HCT116 (cell line): ENCODE results near the gene AIFM1. TPM values are rescaled to one million over a fixed set of nuclear protein-coding genes. Genes with fewer than 3 reads are reported as not detected.

Source experiments
- ATAC-seq: fragments of 200-7000 bp; cut with Tn5 transposase; 2 replicates; pipeline ENCODE4 v1.9.1; 2020; ENCODE audit warnings: mild to moderate bottlenecking, moderate library complexity
- BruUV-seq: library from RNA; stranded (reverse); fragments of 400-500 nt; replicated peaks from 2 replicates; lab custom pipeline; 2021; lab: Mats Ljungman, UMichigan
- CTCF ChIA-PET: fragments of 300-600 bp; sonication (Branson Sonifier 250); formaldehyde crosslinking; loops from one replicate; lab custom pipeline; 2021; ENCODE audit warnings: antibody characterized with exemption; lab: Charles Lee
- POLR2A ChIA-PET: fragments of 300-600, 350-600 bp; sonication (Branson Sonifier 250); formaldehyde crosslinking; loops from one replicate; lab custom pipeline; 2021; ENCODE audit warnings: antibody characterized with exemption; lab: Charles Lee
- RAD21 ChIA-PET, 2 experiments: fragments of 300-600 bp; sonication (Branson Sonifier 250); formaldehyde crosslinking; loops; one replicate each; lab custom pipeline; 2023; ENCODE audit warnings: low total read pairs in 2 of 2; ENCODE audit not compliant: uncharacterized antibody in 2 of 2, unreplicated experiment in 2 of 2, low non-redundant PET in 1 of 2; lab: Charles Lee
- DNase-seq: peaks from one replicate; pipeline ENCODE4 v3.0.0-alpha.2; 2010; ENCODE audit warnings: low read depth, low spot score
- H2AFZ ChIP-seq: fragments of 200-600 bp; shearing (Covaris generic), sonication (generic); 2 replicates; pipeline ENCODE4 v1.6.1; 2017; ENCODE audit warnings: low read depth, mixed run types, mixed read lengths, antibody characterized with exemption, low read length; ENCODE audit not compliant: poor library complexity, severe bottlenecking
- H3K27ac ChIP-seq: 2 replicates; pipeline ENCODE4 v1.5.1; 2012; ENCODE audit warnings: low read depth, low read length
- H3K27me3 ChIP-seq: fragments of 200-600 bp; sonication (generic); 2 replicates; pipeline ENCODE4 v1.6.1; 2016; ENCODE audit warnings: mixed run types, low read length, mixed read lengths; ENCODE audit not compliant: insufficient read depth
- H3K36me3 ChIP-seq, 2 experiments: fragments of 200-500 bp in 1 of 2; fragments of 200-600 bp in 1 of 2; sonication (Bioruptor generic) in 1 of 2; sonication (generic) in 1 of 2; 2 replicates each; pipeline versions ENCODE4 v1.5.1 to v1.6.1; 2014 to 2016; ENCODE audit warnings: low read length in 2 of 2, inconsistent platforms in 1 of 2, mixed read lengths in 1 of 2, mixed run types in 1 of 2; ENCODE audit not compliant: insufficient read depth in 2 of 2, control insufficient read depth in 1 of 2
- H3K4me1 ChIP-seq, 2 experiments: fragments of 200-600 bp in 1 of 2; sonication (generic) in 1 of 2; 2 replicates each; pipeline versions ENCODE4 v1.5.1 to v1.6.1; 2012 to 2017; ENCODE audit warnings: low read length in 2 of 2, inconsistent platforms in 1 of 2, mild to moderate bottlenecking in 1 of 2, mixed read lengths in 1 of 2, mixed run types in 1 of 2, moderate library complexity in 1 of 2; ENCODE audit not compliant: insufficient read depth in 2 of 2, control insufficient read depth in 1 of 2
- H3K4me2 ChIP-seq: fragments of 200-600 bp; sonication (generic); 2 replicates; pipeline ENCODE4 v1.6.1; 2017; ENCODE audit warnings: mixed run types, low read length, mixed read lengths
- H3K4me3 ChIP-seq, 2 experiments: fragments of 200-600 bp in 1 of 2; sonication (generic) in 1 of 2; replicated peaks in 1 of 2; 2 replicates each; pipeline ENCODE4 v1.5.1; 2011 to 2016; ENCODE audit warnings: low read length in 2 of 2, control low read depth in 1 of 2, low read depth in 1 of 2, mild to moderate bottlenecking in 1 of 2, mixed read lengths in 1 of 2, mixed run types in 1 of 2
- H3K79me2 ChIP-seq: fragments of 200-600 bp; sonication (generic); 2 replicates; pipeline ENCODE4 v1.6.1; 2017; ENCODE audit warnings: mild to moderate bottlenecking, mixed run types, low read length, moderate library complexity, mixed read lengths; ENCODE audit not compliant: insufficient read depth
- H3K9ac ChIP-seq: fragments of 200-600 bp; sonication (generic); 2 replicates; pipeline ENCODE4 v1.6.1; 2016; ENCODE audit warnings: low read length, mixed read lengths
- H3K9me2 ChIP-seq: fragments of 200-600 bp; sonication (generic), shearing (Covaris generic); 2 replicates; pipeline ENCODE4 v1.6.1; 2017; ENCODE audit warnings: mixed run types, mild to moderate bottlenecking, moderate library complexity; ENCODE audit not compliant: insufficient read depth
- H3K9me3 ChIP-seq, 2 experiments: fragments of 200-500 bp in 1 of 2; fragments of 200-600 bp in 1 of 2; sonication (Bioruptor generic) in 1 of 2; sonication (generic) in 1 of 2; 2 replicates each; pipeline ENCODE4 v1.6.1; 2014 to 2017; ENCODE audit warnings: low read length in 2 of 2, mixed read lengths in 2 of 2, inconsistent platforms in 1 of 2, low read depth in 1 of 2, mild to moderate bottlenecking in 1 of 2, mixed run types in 1 of 2, moderate library complexity in 1 of 2; ENCODE audit not compliant: control insufficient read depth in 1 of 2, insufficient read depth in 1 of 2
- H4K20me1 ChIP-seq: fragments of 200-600 bp; sonication (generic), shearing (Covaris generic); 2 replicates; pipeline ENCODE4 v1.6.1; 2017; ENCODE audit warnings: mixed run types, mild to moderate bottlenecking, moderate library complexity; ENCODE audit not compliant: insufficient read depth
- CEBPB ChIP-seq: IDR thresholded peaks from 2 replicates; pipeline ENCODE4 v1.6.1; 2012; ENCODE audit warnings: low read depth
- POLR2A ChIP-seq: IDR thresholded peaks from 2 replicates; pipeline ENCODE4 v1.7.0; 2011; ENCODE audit warnings: borderline replicate concordance; ENCODE audit not compliant: insufficient read depth, insufficient read length; ENCODE audit errors: extremely low read depth
- SIN3A ChIP-seq: IDR thresholded peaks from 2 replicates; pipeline ENCODE4 v1.6.1; 2012; ENCODE audit warnings: low read depth
- TCF7L2 ChIP-seq: IDR thresholded peaks from 2 replicates; pipeline ENCODE4 v1.7.0; 2011; ENCODE audit warnings: borderline replicate concordance, inconsistent platforms; ENCODE audit not compliant: insufficient read depth, insufficient read length; ENCODE audit errors: extremely low read depth
- intact Hi-C: fragments of 100-400 bp; cut with micrococcal nuclease; formaldehyde crosslinking; loops from 2 replicates; pipeline ENCODE4 v1.10.0; 2022
- total RNA-seq: library from RNA; stranded (reverse); gene quantifications from one replicate; pipeline ENCODE4 v1.2.1, GENCODE V29; 2021; ENCODE audit not compliant: unreplicated experiment
- TF ChIP-seq, protein P1 (sequence below): IDR thresholded peaks from 2 replicates; pipeline ENCODE4 v1.6.1; 2011; ENCODE audit warnings: mild to moderate bottlenecking, low read length, moderate library complexity; ENCODE audit not compliant: insufficient replicate concordance; ENCODE audit errors: extremely low read depth
- TF ChIP-seq, protein P2 (sequence below), 3 experiments: fragments of 200-600 bp in 1 of 3; sonication (generic) in 1 of 3; IDR thresholded peaks in 2 of 3; conservative IDR thresholded peaks in 1 of 3; 2 replicates each; pipeline ENCODE4 v1.5.1; 2012 to 2017; ENCODE audit warnings: low read depth in 2 of 3, low read length in 2 of 3, antibody characterized with exemption in 1 of 3, borderline replicate concordance in 1 of 3, control low read depth in 1 of 3, mild to moderate bottlenecking in 1 of 3, mixed read lengths in 1 of 3, mixed run types in 1 of 3, moderate library complexity in 1 of 3; ENCODE audit not compliant: insufficient read depth in 1 of 3

Gene AIFM1
- total RNA-seq, 1 experiment from 2014 or later, result 50.0 TPM

DNA sequence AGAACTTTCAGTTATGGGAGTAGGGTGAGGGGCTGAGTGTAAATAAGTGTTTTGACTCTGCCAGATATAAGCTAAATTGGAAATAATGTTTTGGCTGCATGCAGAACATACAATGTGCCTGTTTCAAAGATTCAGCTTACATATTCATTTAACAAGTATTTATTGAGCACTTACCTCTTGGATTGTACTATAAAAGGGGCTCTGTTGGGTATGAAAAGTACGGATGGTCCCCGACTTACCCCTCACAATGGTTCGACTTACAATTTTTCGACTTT lies 799 bp upstream of the AIFM1 start:
- Histone ChIP-seq H4K20me1 (no peaks in the 10 kb centered on the region), H3K9me3 (no peaks in the 10 kb centered on the region), H3K4me3 (peak overlapping the region; percentile 71 to 73)
- no peak for DNase-seq
- RAD21 ChIA-PET, result no interaction called here
- TF ChIP-seq, protein P1, sequence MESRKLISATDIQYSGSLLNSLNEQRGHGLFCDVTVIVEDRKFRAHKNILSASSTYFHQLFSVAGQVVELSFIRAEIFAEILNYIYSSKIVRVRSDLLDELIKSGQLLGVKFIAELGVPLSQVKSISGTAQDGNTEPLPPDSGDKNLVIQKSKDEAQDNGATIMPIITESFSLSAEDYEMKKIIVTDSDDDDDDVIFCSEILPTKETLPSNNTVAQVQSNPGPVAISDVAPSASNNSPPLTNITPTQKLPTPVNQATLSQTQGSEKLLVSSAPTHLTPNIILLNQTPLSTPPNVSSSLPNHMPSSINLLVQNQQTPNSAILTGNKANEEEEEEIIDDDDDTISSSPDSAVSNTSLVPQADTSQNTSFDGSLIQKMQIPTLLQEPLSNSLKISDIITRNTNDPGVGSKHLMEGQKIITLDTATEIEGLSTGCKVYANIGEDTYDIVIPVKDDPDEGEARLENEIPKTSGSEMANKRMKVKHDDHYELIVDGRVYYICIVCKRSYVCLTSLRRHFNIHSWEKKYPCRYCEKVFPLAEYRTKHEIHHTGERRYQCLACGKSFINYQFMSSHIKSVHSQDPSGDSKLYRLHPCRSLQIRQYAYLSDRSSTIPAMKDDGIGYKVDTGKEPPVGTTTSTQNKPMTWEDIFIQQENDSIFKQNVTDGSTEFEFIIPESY, result no peak
- TF ChIP-seq CEBPB, result no peak
- no peak for TF ChIP-seq SIN3A
- TF ChIP-seq POLR2A, result no peak
- TF ChIP-seq, protein P2, sequence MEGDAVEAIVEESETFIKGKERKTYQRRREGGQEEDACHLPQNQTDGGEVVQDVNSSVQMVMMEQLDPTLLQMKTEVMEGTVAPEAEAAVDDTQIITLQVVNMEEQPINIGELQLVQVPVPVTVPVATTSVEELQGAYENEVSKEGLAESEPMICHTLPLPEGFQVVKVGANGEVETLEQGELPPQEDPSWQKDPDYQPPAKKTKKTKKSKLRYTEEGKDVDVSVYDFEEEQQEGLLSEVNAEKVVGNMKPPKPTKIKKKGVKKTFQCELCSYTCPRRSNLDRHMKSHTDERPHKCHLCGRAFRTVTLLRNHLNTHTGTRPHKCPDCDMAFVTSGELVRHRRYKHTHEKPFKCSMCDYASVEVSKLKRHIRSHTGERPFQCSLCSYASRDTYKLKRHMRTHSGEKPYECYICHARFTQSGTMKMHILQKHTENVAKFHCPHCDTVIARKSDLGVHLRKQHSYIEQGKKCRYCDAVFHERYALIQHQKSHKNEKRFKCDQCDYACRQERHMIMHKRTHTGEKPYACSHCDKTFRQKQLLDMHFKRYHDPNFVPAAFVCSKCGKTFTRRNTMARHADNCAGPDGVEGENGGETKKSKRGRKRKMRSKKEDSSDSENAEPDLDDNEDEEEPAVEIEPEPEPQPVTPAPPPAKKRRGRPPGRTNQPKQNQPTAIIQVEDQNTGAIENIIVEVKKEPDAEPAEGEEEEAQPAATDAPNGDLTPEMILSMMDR (IDR thresholded peaks at IDR 0.05 in 2 of 3, conservative IDR thresholded peaks at IDR 0.05 in 1 of 3; ENCODE audit: borderline replicate concordance in 1 of 3, insufficient read depth in 1 of 3, low read depth in 2 of 3, low read length in 2 of 3), result no peak
- TF ChIP-seq TCF7L2, result no peak
- TF ChIP-seq, all 23 proteins: peak for 0
- Histone ChIP-seq H3K9ac (peak overlapping the region; percentile 75), H3K79me2 (peaks cover 24% of the 10 kb centered on the region), H3K36me3 (no peaks in the 10 kb centered on the region), H3K27me3 (no peaks in the 10 kb centered on the region), H3K4me2 (peak overlapping the region; percentile 93), H3K27ac (peak overlapping the region; percentile 67; the same call in 1 of the 2 replicates), H2AFZ (peak overlapping the region; percentile 15), H3K9me2 (no peaks in the 10 kb centered on the region), H3K4me1 (peaks cover 0 to 13% of the 10 kb centered on the region in 2 experiments; a peak in 1 of 4 replicates)
- no peak; the same call in 1 of the 2 replicates for ATAC-seq
- intact Hi-C loops, result loop anchor here (1.0 kb wide), 1 partner anchor 56 kb away; the partner anchor contains the start of gene ELF4
- POLR2A ChIA-PET, result no interaction called here
- CTCF ChIA-PET, result no interaction called here
- TSS peak; percentile 78 for BruUV-seq
